T47D (cell line): ENCODE data around the gene CASP7.
A peak's percentile ranks its signal among the peaks of the same experiment; 100 is the strongest.

ENCODE experiments used
- DNase-seq, 2 experiments: peaks; one replicate each; pipeline versions ENCODE4 v3.0.0 to v3.0.0-alpha.2; 2011 to 2012; ENCODE audit warnings: low read depth in 1 of 2, low spot score in 1 of 2
- JUND ChIP-seq: IDR thresholded peaks from 2 replicates; pipeline ENCODE4 v1.6.1; 2012; ENCODE audit warnings: low read depth
- in situ Hi-C: cut with HindIII; loops from 2 replicates; pipeline ENCODE4 v1.10.0; 2016; ENCODE audit warnings: low sequenced_read_pairs, low pct_unique_long_range_greater_than_20kb

The CASP7 gene

GRCh38 chr10:113732966-113733365 is 53.3 kb downstream of the CASP7 start:
- in situ Hi-C loops, result no loop called here
- DNase-seq, result no peak
- no peak for TF ChIP-seq JUND

- TF ChIP-seq JUND, result no peak
- in situ Hi-C loops, result no loop called here
- no peak for DNase-seq
These were observed 53.9 kb downstream of the CASP7 start for GRCh38 chr10:113733635-113734034.

GRCh38 chr10:113735913-113736312 is 56.2 kb downstream of the CASP7 start:
- no peak for TF ChIP-seq JUND
- in situ Hi-C loops, result no loop called here
- peak in 1 of 2 experiments; percentile 67 for DNase-seq

- no peak for TF ChIP-seq JUND
- in situ Hi-C loops, result no loop called here
- DNase-seq, result peak in 1 of 2 experiments; percentile 37
These were observed 56.9 kb downstream of the CASP7 start for GRCh38 chr10:113736576-113736975.

GRCh38 chr10:113739031-113739430 is 59.3 kb downstream of the CASP7 start:
- no peak for DNase-seq
- in situ Hi-C loops, result no loop called here
- TF ChIP-seq JUND, result no peak

GRCh38 chr10:113739577-113739976 is 59.9 kb downstream of the CASP7 start:
- no peak for TF ChIP-seq JUND
- DNase-seq, result no peak
- in situ Hi-C loops, result no loop called here

GRCh38 chr10:113740850-113741249 is 61.1 kb downstream of the CASP7 start:
- DNase-seq, result no peak
- in situ Hi-C loops, result no loop called here
- no peak for TF ChIP-seq JUND

GRCh38 chr10:113742466-113742865 is 62.8 kb downstream of the CASP7 start:
- DNase-seq, result no peak
- in situ Hi-C loops, result no loop called here
- TF ChIP-seq JUND, result no peak

GRCh38 chr10:113743594-113743993 is 63.9 kb downstream of the CASP7 start:
- in situ Hi-C loops, result no loop called here
- no peak for TF ChIP-seq JUND
- no peak for DNase-seq

GRCh38 chr10:113745374-113745773 is 65.7 kb downstream of the CASP7 start:
- in situ Hi-C loops, result no loop called here

GRCh38 chr10:113746217-113746957 is 66.7 kb downstream of the CASP7 start:
- TF ChIP-seq JUND, result no peak
- DNase-seq, result no peak
- in situ Hi-C loops, result no loop called here

More at GRCh38 chr10:113745374-113745773, 65.7 kb downstream of the CASP7 start:
- no peak for TF ChIP-seq JUND
- no peak for DNase-seq

- no peak for TF ChIP-seq JUND
- in situ Hi-C loops, result no loop called here
- peak in 1 of 2 experiments; percentile 86 for DNase-seq
These were observed 71.5 kb downstream of the CASP7 start, which contains the start of gene PLEKHS1 for GRCh38 chr10:113751181-113751732. Gene PLEKHS1, plus strand, starts transcription at chr10:113751682. Its CDS starts 3,596 bp downstream, at chr10:113755278.

- DNase-seq, result no peak
- no peak for TF ChIP-seq JUND
These were observed 72.8 kb downstream of the CASP7 start for GRCh38 chr10:113752553-113752952.

More at GRCh38 chr10:113752553-113752952, 72.8 kb downstream of the CASP7 start:
- in situ Hi-C loops, result no loop called here
